ENCODE measurements around the gene CLSTN3.

DNA sequence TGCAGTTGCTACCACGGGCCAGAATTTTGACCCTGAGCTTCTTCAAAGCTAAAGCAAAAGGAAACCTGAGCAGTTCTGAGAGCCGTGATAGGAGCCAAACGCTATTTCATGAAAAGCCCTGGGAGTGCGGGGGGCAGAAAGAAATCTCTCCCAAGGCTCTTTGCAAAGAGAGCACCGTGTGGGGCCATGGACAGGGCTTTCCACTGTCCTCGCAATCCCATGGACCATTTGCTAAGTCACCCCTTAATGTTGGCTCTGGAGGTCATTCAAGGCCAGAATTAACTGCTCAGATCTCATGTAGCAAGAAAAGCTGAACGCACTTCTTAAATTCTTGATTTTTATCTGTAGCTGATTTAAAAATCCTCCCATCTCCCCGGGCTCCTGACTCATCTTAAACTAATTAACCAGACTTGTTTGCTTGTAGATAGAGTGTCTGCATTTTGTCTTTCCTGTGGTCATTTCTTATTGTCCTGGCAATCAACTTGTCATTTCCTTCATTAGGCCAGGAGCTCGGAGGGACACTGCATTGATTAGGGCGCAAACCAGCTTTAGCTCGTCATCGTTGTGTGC, 24.8 kb downstream of the CLSTN3 start:
- TF ChIP-seq, protein P1, sequence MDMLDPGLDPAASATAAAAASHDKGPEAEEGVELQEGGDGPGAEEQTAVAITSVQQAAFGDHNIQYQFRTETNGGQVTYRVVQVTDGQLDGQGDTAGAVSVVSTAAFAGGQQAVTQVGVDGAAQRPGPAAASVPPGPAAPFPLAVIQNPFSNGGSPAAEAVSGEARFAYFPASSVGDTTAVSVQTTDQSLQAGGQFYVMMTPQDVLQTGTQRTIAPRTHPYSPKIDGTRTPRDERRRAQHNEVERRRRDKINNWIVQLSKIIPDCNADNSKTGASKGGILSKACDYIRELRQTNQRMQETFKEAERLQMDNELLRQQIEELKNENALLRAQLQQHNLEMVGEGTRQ (CRISPR knock-in tag; IDR thresholded peaks at IDR 0.05): no peak
- TF ChIP-seq PREB (CRISPR knock-in tag; IDR thresholded peaks at IDR 0.05; ENCODE audit: borderline replicate concordance) (no peak), ZNF138 (CRISPR knock-in tag; conservative IDR thresholded peaks at IDR 0.05) (no peak), SP1 (CRISPR knock-in tag; conservative IDR thresholded peaks at IDR 0.05) (no peak), USF1 (CRISPR knock-in tag; IDR thresholded peaks at IDR 0.05) (no peak), FOXJ3 (CRISPR knock-in tag; IDR thresholded peaks at IDR 0.05; ENCODE audit: borderline replicate concordance) (no peak), JUN (CRISPR knock-in tag; IDR thresholded peaks at IDR 0.05) (no peak), TEAD4 (CRISPR knock-in tag; IDR thresholded peaks at IDR 0.05) (no peak), IRF2 (CRISPR knock-in tag; IDR thresholded peaks at IDR 0.05; ENCODE audit: borderline replicate concordance, low read depth) (no peak), ZBTB21 (CRISPR knock-in tag; IDR thresholded peaks at IDR 0.05; ENCODE audit: borderline replicate concordance) (no peak), ATF2 (CRISPR knock-in tag; IDR thresholded peaks at IDR 0.05; ENCODE audit: borderline replicate concordance, low read depth) (no peak), HMGXB4 (CRISPR knock-in tag; IDR thresholded peaks at IDR 0.05) (no peak), CBFB (CRISPR knock-in tag; IDR thresholded peaks at IDR 0.05; ENCODE audit: low read depth) (no peak)
- TF ChIP-seq, protein P2, sequence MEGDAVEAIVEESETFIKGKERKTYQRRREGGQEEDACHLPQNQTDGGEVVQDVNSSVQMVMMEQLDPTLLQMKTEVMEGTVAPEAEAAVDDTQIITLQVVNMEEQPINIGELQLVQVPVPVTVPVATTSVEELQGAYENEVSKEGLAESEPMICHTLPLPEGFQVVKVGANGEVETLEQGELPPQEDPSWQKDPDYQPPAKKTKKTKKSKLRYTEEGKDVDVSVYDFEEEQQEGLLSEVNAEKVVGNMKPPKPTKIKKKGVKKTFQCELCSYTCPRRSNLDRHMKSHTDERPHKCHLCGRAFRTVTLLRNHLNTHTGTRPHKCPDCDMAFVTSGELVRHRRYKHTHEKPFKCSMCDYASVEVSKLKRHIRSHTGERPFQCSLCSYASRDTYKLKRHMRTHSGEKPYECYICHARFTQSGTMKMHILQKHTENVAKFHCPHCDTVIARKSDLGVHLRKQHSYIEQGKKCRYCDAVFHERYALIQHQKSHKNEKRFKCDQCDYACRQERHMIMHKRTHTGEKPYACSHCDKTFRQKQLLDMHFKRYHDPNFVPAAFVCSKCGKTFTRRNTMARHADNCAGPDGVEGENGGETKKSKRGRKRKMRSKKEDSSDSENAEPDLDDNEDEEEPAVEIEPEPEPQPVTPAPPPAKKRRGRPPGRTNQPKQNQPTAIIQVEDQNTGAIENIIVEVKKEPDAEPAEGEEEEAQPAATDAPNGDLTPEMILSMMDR (IDR thresholded peaks at IDR 0.05): no peak
